A673 (cell line): Measurements from ENCODE around the gene CLK4.

Experiments
- CTCF ChIP-seq: fragments of 300-800, 200-600 bp; sonication (generic); conservative IDR thresholded peaks from 2 replicates; pipeline ENCODE4 v1.5.1; 2017; ENCODE audit warnings: low read depth, mild to moderate bottlenecking, antibody characterized with exemption, low read length, moderate library complexity, mixed read lengths
- EZH2 ChIP-seq: fragments of 200-600 bp; sonication (generic); IDR thresholded peaks from 2 replicates; pipeline ENCODE4 v1.6.1; 2017; ENCODE audit warnings: borderline replicate concordance, low read depth, mild to moderate bottlenecking, mixed read lengths, antibody characterized with exemption, low read length; ENCODE audit not compliant: poor library complexity, severe bottlenecking

- TF ChIP-seq EZH2 (no peak), CTCF (no peak)
These were observed 41.7 kb upstream of the CLK4 start for GRCh38 chr5:178668579-178668978.
